Breast epithelium (tissue), 4 donors: ENCODE data around the gene RPL13. TPM values are rescaled to one million over a fixed set of nuclear protein-coding genes. Genes with fewer than 3 reads are reported as not detected.

Experiments
- DNase-seq, 2 donors: peaks; one replicate each; pipeline ENCODE4 v3.0.0-alpha.2; 2019; ENCODE audit warnings: low spot score in 2 of 2
- H3K27ac ChIP-seq, 2 donors: fragments of 200-600 bp; sonication (generic) in 1 of 2; one replicate each; pipeline ENCODE4 v1.5.1; 2016 to 2019; ENCODE audit warnings: mild to moderate bottlenecking in 1 of 2
- H3K27me3 ChIP-seq, 2 donors: fragments of 200-600 bp; sonication (generic) in 1 of 2; one replicate each; pipeline versions ENCODE4 v1.5.1 to v1.6.0; 2017 to 2019; ENCODE audit warnings: control low read depth in 1 of 2, mild to moderate bottlenecking in 1 of 2
- H3K36me3 ChIP-seq: fragments of 200-600 bp; one replicate; pipeline ENCODE4 v1.5.1; 2019
- H3K4me1 ChIP-seq, 2 donors: fragments of 200-600 bp; sonication (generic); one replicate each; pipeline ENCODE4 v1.5.1; 2016 to 2019; ENCODE audit warnings: control low read depth in 1 of 2
- H3K4me3 ChIP-seq, 3 donors: fragments of 200-600 bp; sonication (generic); 1 replicate in 2 of 3; 2 replicates in 1 of 3; pipeline ENCODE4 v1.5.1; 2016 to 2019; ENCODE audit warnings: mild to moderate bottlenecking in 3 of 3, moderate library complexity in 2 of 3
- H3K9me3 ChIP-seq, 2 donors: fragments of 200-600 bp; sonication (generic) in 1 of 2; one replicate each; pipeline ENCODE4 v1.5.1; 2016 to 2019; ENCODE audit warnings: control low read depth in 1 of 2
- CTCF ChIP-seq, 3 donors: fragments of 450-650 bp; IDR thresholded peaks; one replicate each; pipeline ENCODE4 v1.5.1; 2016 to 2017; ENCODE audit warnings: antibody characterized with exemption in 3 of 3, mild to moderate bottlenecking in 3 of 3, moderate library complexity in 3 of 3
- POLR2A ChIP-seq: fragments of 450-650 bp; IDR thresholded peaks from one replicate; pipeline ENCODE4 v1.6.1; 2016; ENCODE audit warnings: antibody characterized with exemption, mild to moderate bottlenecking, moderate library complexity
- POLR2AphosphoS5 ChIP-seq, 3 donors: sonication (generic); formaldehyde crosslinking; IDR thresholded peaks; one replicate each; pipeline ENCODE4 v1.6.1; 2017; ENCODE audit warnings: antibody characterized with exemption in 3 of 3
- intact Hi-C: fragments of 100-400 bp; cut with DNase I; formaldehyde crosslinking; loops from one replicate; pipeline ENCODE4 v1.15.1; 2023; ENCODE audit warnings: low total_unique reads
- total RNA-seq, 3 donors: library from RNA; depleted of rRNA; stranded (reverse); fragments of >200 nt; gene quantifications; one replicate each; pipeline ENCODE4 v1.1.0, GENCODE V29; 2016

RPL13 gene
- total RNA-seq, 3 donors from 2014 or later, result 5,075 to 6,295 (median 5,484) TPM

- intact Hi-C loops, result no loop called here
- Histone ChIP-seq H3K9me3 (no peaks in the 10 kb centered on the region), H3K27me3 (peaks cover 0 to 11% of the 10 kb centered on the region in 2 donors), H3K36me3 (no peaks in the 10 kb centered on the region), H3K27ac (no peak overlapping the region), H3K4me3 (no peak overlapping the region), H3K4me1 (no peaks in the 10 kb centered on the region)
- DNase-seq, result no peak
- TF ChIP-seq POLR2A (no peak), POLR2AphosphoS5 (IDR thresholded peaks at IDR 0.05) (no peak), CTCF (IDR thresholded peaks at IDR 0.05) (no peak)
Measured at GRCh38 chr16:89610108-89610453, 49.6 kb downstream of the RPL13 start.

GRCh38 chr16:89612415-89613166 lies 52.1 kb downstream of the RPL13 start:
- no peaks in the 10 kb centered on the region for H3K4me1 ChIP-seq
- no peaks in the 10 kb centered on the region for H3K9me3 ChIP-seq
- TF ChIP-seq CTCF (IDR thresholded peaks at IDR 0.05), result no peak
- no peak for TF ChIP-seq POLR2A
- no peak for TF ChIP-seq POLR2AphosphoS5 (IDR thresholded peaks at IDR 0.05)
- H3K27me3 ChIP-seq, result peaks cover 0 to 7% of the 10 kb centered on the region in 2 donors
- intact Hi-C loops, result no loop called here
- H3K27ac ChIP-seq, result no peak overlapping the region
- no peak for DNase-seq
- no peak overlapping the region for H3K4me3 ChIP-seq
- H3K36me3 ChIP-seq, result no peaks in the 10 kb centered on the region

- H3K27me3 ChIP-seq, result peaks cover 0 to 11% of the 10 kb centered on the region in 2 donors
Measured at GRCh38 chr16:89613231-89613953, 52.9 kb downstream of the RPL13 start, which contains the start of gene DPEP1. DPEP1 (plus strand) TSS chr16:89613642; CDS start chr16:89630411, 16,769 bp downstream.

GRCh38 chr16:89613954-89614459 lies 53.5 kb downstream of the RPL13 start:
- DNase-seq, result no peak
- TF ChIP-seq POLR2A (no peak), CTCF (IDR thresholded peaks at IDR 0.05) (no peak), POLR2AphosphoS5 (IDR thresholded peaks at IDR 0.05) (no peak)
- Histone ChIP-seq H3K27ac (no peak overlapping the region), H3K36me3 (no peaks in the 10 kb centered on the region), H3K9me3 (no peaks in the 10 kb centered on the region), H3K4me1 (no peaks in the 10 kb centered on the region), H3K4me3 (no peak overlapping the region), H3K27me3 (peaks cover 0 to 13% of the 10 kb centered on the region in 2 donors)
- intact Hi-C loops, result no loop called here

More at GRCh38 chr16:89613231-89613953, 52.9 kb downstream of the RPL13 start, which contains the start of gene DPEP1:
- intact Hi-C loops, result no loop called here
- Histone ChIP-seq H3K4me3 (no peak within 1 kb of the TSS), H3K36me3 (no peaks in the 10 kb centered on the region), H3K9me3 (no peaks in the 10 kb centered on the region), H3K4me1 (no peaks in the 10 kb centered on the region), H3K27ac (no peak within 1 kb of the TSS)
- TF ChIP-seq CTCF (IDR thresholded peaks at IDR 0.05) (no peak), POLR2AphosphoS5 (IDR thresholded peaks at IDR 0.05) (no peak), POLR2A (no peak)
- DNase-seq, result no peak

Other genes with a start within 250 kb of the RPL13 start
- gene ANKRD11, start 70.1 kb upstream of the RPL13 start, total RNA-seq, result 10 to 100 TPM; 64.0 to 79.0 (median 69.2) TPM
- gene SPG7, start 52.3 kb upstream of the RPL13 start, total RNA-seq, result 100 to 1,000 TPM; 104 to 126 (median 118) TPM
- 1 to 10 TPM in 2 of 3 donors, not detected in 1; 1.2 to 4.9 TPM for gene CPNE7, start 15.1 kb downstream of the RPL13 start, total RNA-seq
- gene DPEP1, start 53.0 kb downstream of the RPL13 start, total RNA-seq, result under 1 TPM; 0.59 to 0.98 (median 0.80) TPM
- gene CHMP1A, start 97.0 kb downstream of the RPL13 start, total RNA-seq, result 10 to 100 TPM; 67.5 to 100.0 (median 86.2) TPM
- gene SPATA33, start 97.2 kb downstream of the RPL13 start, total RNA-seq, result 1 to 10 TPM; 3.8 to 7.2 (median 5.9) TPM
- 10 to 100 TPM; 31.2 to 84.9 (median 67.2) TPM for gene CDK10, start 126.0 kb downstream of the RPL13 start, total RNA-seq
- 10 to 100 TPM in 2 of 3 donors, 1 to 10 TPM in 1; 9.0 to 15.1 (median 14.3) TPM for gene SPATA2L, start 141.0 kb downstream of the RPL13 start, total RNA-seq
- 1 to 10 TPM; 4.8 to 6.6 (median 5.4) TPM for gene VPS9D1, start 160.2 kb downstream of the RPL13 start, total RNA-seq
- 10 to 100 TPM; 19.2 to 48.5 (median 31.2) TPM for gene ZNF276, start 160.9 kb downstream of the RPL13 start, total RNA-seq